Amniotic epithelial cell (primary cell): ENCODE measurements around the gene EPHA1.

ENCODE experiments used
- DNase-seq: peaks from one replicate; pipeline ENCODE4 v3.0.0-alpha.2; 2010; ENCODE audit warnings: low read depth

Gene EPHA1

GRCh38 chr7:143373255-143373794 is 35.3 kb downstream of the EPHA1 start:
- DNase-seq, result no peak

- no peak for DNase-seq
These were observed 36.6 kb downstream of the EPHA1 start for GRCh38 chr7:143372070-143372469.

- DNase-seq, result no peak
These were observed 38.7 kb downstream of the EPHA1 start for GRCh38 chr7:143369678-143370651.

- no peak for DNase-seq
These were observed 40.3 kb downstream of the EPHA1 start for GRCh38 chr7:143368387-143368786.

GRCh38 chr7:143367972-143368371 is 40.7 kb downstream of the EPHA1 start:
- DNase-seq, result no peak

GRCh38 chr7:143363016-143363937 is 45.4 kb downstream of the EPHA1 start:
- no peak for DNase-seq

GRCh38 chr7:143362131-143363015 is 46.3 kb downstream of the EPHA1 start, which contains the start of gene FAM131B:
Gene FAM131B (minus strand): TSS chr7:143362713. CDS start chr7:143362603, 110 bp downstream.
- no peak for DNase-seq

- no peak for DNase-seq
These were observed 47.0 kb downstream of the EPHA1 start for GRCh38 chr7:143361552-143362130.

GRCh38 chr7:143360788-143361551 is 47.7 kb downstream of the EPHA1 start:
- DNase-seq, result no peak

- no peak for DNase-seq
These were observed 48.8 kb downstream of the EPHA1 start for GRCh38 chr7:143359771-143360353.

GRCh38 chr7:143358626-143359025 is 50.0 kb downstream of the EPHA1 start:
- DNase-seq, result no peak

GRCh38 chr7:143356414-143357050 is 52.1 kb downstream of the EPHA1 start:
- no peak for DNase-seq

GRCh38 chr7:143355450-143356385 is 52.9 kb downstream of the EPHA1 start:
- DNase-seq, result no peak

- DNase-seq, result no peak
These were observed 53.7 kb downstream of the EPHA1 start for GRCh38 chr7:143354965-143355364.

- no peak for DNase-seq
These were observed 54.3 kb downstream of the EPHA1 start for GRCh38 chr7:143354376-143354775.

GRCh38 chr7:143352531-143353002 is 56.1 kb downstream of the EPHA1 start:
- no peak for DNase-seq

- DNase-seq, result no peak
These were observed 57.1 kb downstream of the EPHA1 start for GRCh38 chr7:143351574-143351973.

GRCh38 chr7:143351060-143351459 is 57.6 kb downstream of the EPHA1 start:
- peak; percentile 35 for DNase-seq
